Heart right ventricle (tissue), 16 donors: Measurements from ENCODE around the gene HAPLN1. TPM values are rescaled to one million over a fixed set of nuclear protein-coding genes. Genes with fewer than 3 reads are reported as not detected.

ENCODE experiments used
- ATAC-seq, 8 donors: fragments of 200-7000 bp; cut with Tn5 transposase; one replicate each; pipeline ENCODE4 v1.9.1; 2020; ENCODE audit warnings: mild to moderate bottlenecking in 8 of 8, moderate library complexity in 8 of 8, moderate number of reproducible peaks in 1 of 8
- DNase-seq, 2 donors: peaks; one replicate each; pipeline ENCODE4 v3.0.0-alpha.2; 2020
- H3K27ac ChIP-seq, 10 donors: fragments of 200-600 bp; sonication (generic) in 2 of 10; one replicate each; pipeline versions ENCODE4 v1.5.0 to v1.8.0; 2020 to 2022; ENCODE audit warnings: mild to moderate bottlenecking in 3 of 10
- H3K27me3 ChIP-seq, 7 donors: fragments of 200-600 bp; one replicate each; pipeline ENCODE4 v1.8.0; 2021 to 2022; ENCODE audit warnings: mild to moderate bottlenecking in 2 of 7
- H3K36me3 ChIP-seq, 9 donors: fragments of 200-600 bp; sonication (generic) in 1 of 9; one replicate each; pipeline versions ENCODE4 v1.5.0 to v1.8.0; 2020 to 2022; ENCODE audit warnings: mild to moderate bottlenecking in 2 of 9
- H3K4me1 ChIP-seq, 9 donors: fragments of 200-600 bp; sonication (generic) in 1 of 9; one replicate each; pipeline versions ENCODE4 v1.5.0 to v1.8.0; 2020 to 2022; ENCODE audit warnings: mild to moderate bottlenecking in 4 of 9
- H3K4me3 ChIP-seq, 10 donors: fragments of 200-600 bp; sonication (generic) in 2 of 10; one replicate each; pipeline versions ENCODE4 v1.5.0 to v1.8.0; 2020 to 2022; ENCODE audit warnings: mild to moderate bottlenecking in 7 of 10, moderate library complexity in 2 of 10
- H3K9me3 ChIP-seq, 11 donors: fragments of 200-600 bp in 10 of 11; sonication (generic) in 2 of 11; one replicate each; pipeline versions ENCODE4 v1.5.0 to v1.8.0; 2013 to 2022; ENCODE audit warnings: mild to moderate bottlenecking in 2 of 11, control low read depth in 1 of 11, moderate library complexity in 1 of 11
- WGBS, 2 donors: extraction: QIAGEN DNeasy Blood & Tissue Kit; methylation state at CpG; one replicate each; pipeline ENCODE4 v1.1.7; 2013; ENCODE audit warnings: inconsistent platforms in 1 of 2; 5-methylcytosine and 5-hydroxymethylcytosine counted together
- intact Hi-C, 10 donors: fragments of 100-400 bp; cut with DNase I; formaldehyde crosslinking; loops; one replicate each; pipeline versions ENCODE4 v1.11.1 to v1.14.2; 2022
- polyA plus RNA-seq, 2 donors: library from polyadenylated mRNA; stranded (reverse); fragments of 200-250 nt; gene quantifications; one replicate each; pipeline ENCODE4 v1.2.3, GENCODE V29; 2013
- total RNA-seq, 10 donors: library from RNA; stranded (reverse); fragmentation: NEBNext Ultra II Directional in 3 of 10; extraction: Animal tissue kit (Norgen Biotek cat#: 25700) in 3 of 10; gene quantifications; one replicate each; pipeline versions ENCODE4 v1.2.1 to v1.2.4, GENCODE V29; 2021 to 2023
- TF ChIP-seq, protein P1 (sequence below), 9 donors: fragments of 200-600 bp; sonication (generic) in 2 of 9; IDR thresholded peaks; one replicate each; pipeline versions ENCODE4 v1.5.0 to v1.8.0; 2021 to 2022; ENCODE audit warnings: antibody characterized with exemption in 9 of 9, mild to moderate bottlenecking in 5 of 9, moderate library complexity in 1 of 9
- donor health status: Arrhythmogenic right ventricular cardiomyopathy.
- donor health status: ischemic (EF 13 %, LVEDD 7.1; RV severe dilation, severe dysfunction).
- donor health status: healthy with polysubstance abuse.
- donor health status: DM: no; HTN: yes; CAD: no.
- donor health status: DM: no; HTN: no; CAD: no.
- donor health status: ischemic (EF 25% LVEDD 6.9; RV normal size, moderate dysfunction).
- donor health status: ischemic (EF 25% LVEDD 5.7; RV mildly dilated, moderate dysfunction).
- donor health status: healthy.
- donor health status: DM: yes; HTN: yes; CAD: no.
- donor health status: Ischemic cardiomyopathy.
- donor health status: ischemic (EF 35%, LVEDD 5.7; RV mildly dilated, moderate dysfunction).
- donor health status: nonischemic (EF 11% LVEDD 7.7; RV severe dilation, severe dysfunction).
- donor health status: DM: yes; HTN: yes; CAD: no.
- donor health status: PGD.
- donor health status: ischemic (EF 29% LVEDD 5.4; RV normal size, mild dysfunction).
- donor health status: nonischemic (EF 23%, LVEDD 6.1; RV moderate dilation, normal function).

HAPLN1 gene
- total and polyA plus RNA-seq, 12 donors: 0.07 to 4.4 (median 1.0) TPM; not detected in 1

DNA sequence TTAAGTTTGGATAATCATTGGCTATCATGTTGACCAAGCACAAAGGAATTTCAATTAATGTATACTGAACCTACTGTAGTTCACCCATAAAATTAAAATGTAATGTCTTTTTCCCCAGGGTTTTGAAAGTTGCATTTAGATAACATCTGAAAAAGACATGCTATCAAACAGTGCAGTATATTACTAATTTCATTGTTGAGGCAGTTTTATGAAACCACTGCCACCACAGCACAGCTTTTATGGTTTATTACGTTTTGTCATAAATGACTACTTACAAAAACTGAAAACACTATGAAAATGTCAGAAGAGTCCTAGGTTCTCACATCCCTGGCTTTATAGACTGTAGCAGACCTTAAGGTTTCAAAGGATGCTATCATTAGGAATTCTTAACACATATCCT lies 32.0 kb upstream of the HAPLN1 start:
- Histone ChIP-seq H3K4me3 (no peak overlapping the region), H3K27ac (no peak overlapping the region), H3K4me1 (no peaks in the 10 kb centered on the region), H3K27me3 (peaks cover 0 to 9% (median 0%) of the 10 kb centered on the region in 7 donors), H3K9me3 (peaks cover 0 to 28% (median 4%) of the 10 kb centered on the region in 11 donors), H3K36me3 (no peaks in the 10 kb centered on the region)
- intact Hi-C loops: no loop called here
- TF ChIP-seq, protein P1, sequence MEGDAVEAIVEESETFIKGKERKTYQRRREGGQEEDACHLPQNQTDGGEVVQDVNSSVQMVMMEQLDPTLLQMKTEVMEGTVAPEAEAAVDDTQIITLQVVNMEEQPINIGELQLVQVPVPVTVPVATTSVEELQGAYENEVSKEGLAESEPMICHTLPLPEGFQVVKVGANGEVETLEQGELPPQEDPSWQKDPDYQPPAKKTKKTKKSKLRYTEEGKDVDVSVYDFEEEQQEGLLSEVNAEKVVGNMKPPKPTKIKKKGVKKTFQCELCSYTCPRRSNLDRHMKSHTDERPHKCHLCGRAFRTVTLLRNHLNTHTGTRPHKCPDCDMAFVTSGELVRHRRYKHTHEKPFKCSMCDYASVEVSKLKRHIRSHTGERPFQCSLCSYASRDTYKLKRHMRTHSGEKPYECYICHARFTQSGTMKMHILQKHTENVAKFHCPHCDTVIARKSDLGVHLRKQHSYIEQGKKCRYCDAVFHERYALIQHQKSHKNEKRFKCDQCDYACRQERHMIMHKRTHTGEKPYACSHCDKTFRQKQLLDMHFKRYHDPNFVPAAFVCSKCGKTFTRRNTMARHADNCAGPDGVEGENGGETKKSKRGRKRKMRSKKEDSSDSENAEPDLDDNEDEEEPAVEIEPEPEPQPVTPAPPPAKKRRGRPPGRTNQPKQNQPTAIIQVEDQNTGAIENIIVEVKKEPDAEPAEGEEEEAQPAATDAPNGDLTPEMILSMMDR (IDR thresholded peaks at IDR 0.05): no peak
- WGBS, 2 donors: 85 to 87% methylated on average over 1 of the region's 1 CpG
- ATAC-seq (no peak), DNase-seq (no peak)

DNA sequence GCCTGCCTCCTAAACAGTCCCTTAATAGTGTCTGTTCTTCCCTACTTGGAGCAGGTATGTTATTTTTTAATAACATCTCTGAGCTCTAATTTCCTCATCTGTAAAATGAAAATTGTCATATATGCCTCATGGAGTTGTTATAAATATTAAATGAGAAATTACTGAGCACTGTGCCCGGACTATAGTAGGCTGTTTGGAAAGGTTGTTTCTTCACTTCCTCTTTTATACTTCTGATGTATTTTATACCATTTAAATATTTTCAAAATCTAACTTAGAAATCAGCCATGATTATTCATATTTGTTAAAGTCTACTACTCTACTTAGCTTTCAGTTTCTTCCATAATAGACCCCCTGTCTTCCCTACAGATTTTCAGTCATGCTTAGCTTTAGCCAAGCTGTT lies 30.5 kb upstream of the HAPLN1 start:
- H3K27me3 ChIP-seq: peaks cover 0 to 9% (median 0%) of the 10 kb centered on the region in 7 donors
- no peak overlapping the region for H3K4me3 ChIP-seq
- TF ChIP-seq, protein P1 (IDR thresholded peaks at IDR 0.05): no peak
- DNase-seq (no peak), ATAC-seq (no peak)
- WGBS, 2 donors: 0 to 45% methylated on average over 1 of the region's 1 CpG
- H3K9me3 ChIP-seq: peaks cover 0 to 27% (median 4%) of the 10 kb centered on the region in 11 donors
- H3K4me1 ChIP-seq: no peaks in the 10 kb centered on the region
- H3K27ac ChIP-seq: no peak overlapping the region
- intact Hi-C loops: no loop called here
- no peaks in the 10 kb centered on the region for H3K36me3 ChIP-seq

DNA sequence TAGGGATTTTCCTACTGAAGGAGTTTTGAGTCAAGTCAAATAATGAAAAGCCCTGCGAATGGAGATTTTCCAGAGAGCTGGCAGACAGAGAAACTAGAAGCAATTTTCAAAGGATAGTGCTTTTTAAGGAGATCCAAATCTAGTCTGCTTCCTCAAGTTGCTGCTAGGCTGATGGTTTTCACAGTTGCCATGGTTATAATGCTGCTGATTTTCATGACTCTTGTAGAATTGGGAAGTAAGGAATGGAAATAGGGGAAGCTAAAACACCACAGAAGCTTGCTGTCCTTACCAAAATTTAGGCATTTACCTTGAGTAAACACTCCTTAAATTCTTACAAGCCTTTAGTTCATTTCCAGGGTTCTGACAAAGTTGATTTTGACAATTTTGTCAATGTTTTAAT lies 30.1 kb upstream of the HAPLN1 start:
- Histone ChIP-seq H3K9me3 (peaks cover 0 to 27% (median 4%) of the 10 kb centered on the region in 11 donors), H3K27ac (no peak overlapping the region), H3K4me3 (no peak overlapping the region), H3K36me3 (no peaks in the 10 kb centered on the region), H3K4me1 (no peaks in the 10 kb centered on the region), H3K27me3 (peaks cover 0 to 9% (median 0%) of the 10 kb centered on the region in 7 donors)
- 81 to 88% methylated on average over 1 of the region's 1 CpG for WGBS, 2 donors
- DNase-seq (no peak), ATAC-seq (peak in 1 of 8 donors; percentile 55)
- intact Hi-C loops: no loop called here
- TF ChIP-seq, protein P1 (IDR thresholded peaks at IDR 0.05): no peak

DNA sequence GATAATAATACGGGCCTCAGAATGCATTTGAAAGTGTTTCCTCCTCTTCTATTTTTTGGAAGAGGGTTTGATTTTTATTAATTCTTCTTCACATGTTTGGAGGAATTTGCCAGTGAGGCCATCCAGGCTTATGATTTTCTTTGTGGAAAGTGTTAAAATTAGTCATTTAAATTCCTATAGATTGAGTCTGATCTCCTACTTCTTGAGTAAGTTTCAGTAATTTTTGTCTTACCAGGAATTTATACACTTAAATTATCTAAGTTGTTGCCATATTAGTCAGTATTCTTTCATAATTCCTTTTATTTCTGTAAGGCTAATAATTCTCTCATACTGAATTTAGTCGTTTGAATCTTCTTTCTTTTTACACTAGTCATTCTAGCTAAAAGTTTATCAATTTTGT lies 25.2 kb upstream of the HAPLN1 start:
- TF ChIP-seq, protein P1 (IDR thresholded peaks at IDR 0.05): no peak
- Histone ChIP-seq H3K4me1 (no peaks in the 10 kb centered on the region), H3K9me3 (peaks cover 0 to 26% (median 4%) of the 10 kb centered on the region in 11 donors), H3K36me3 (no peaks in the 10 kb centered on the region), H3K27ac (no peak overlapping the region), H3K27me3 (peaks cover 0 to 5% (median 0%) of the 10 kb centered on the region in 7 donors), H3K4me3 (no peak overlapping the region)
- DNase-seq (no peak), ATAC-seq (no peak)
- intact Hi-C loops: no loop called here
- WGBS, 2 donors: 87 to 88% methylated on average over 2 of the region's 2 CpGs
